Fibroblast of villous mesenchyme (primary cell): ENCODE measurements around the gene CSTF2T. TPM values are rescaled to one million over a fixed set of nuclear protein-coding genes. Genes with fewer than 3 reads are reported as not detected.
"Not testable (repeated sequence)": the region's sequence is repeated elsewhere in the genome, so short reads cannot be mapped to it uniquely, and the experiment has no call there.

ENCODE experiments used
- DNase-seq: peaks from one replicate; pipeline ENCODE4 v3.0.0-alpha.2; 2010; ENCODE audit warnings: low read depth
- H3K4me3 ChIP-seq: 2 replicates; pipeline ENCODE4 v1.5.1; 2011; ENCODE audit warnings: low read depth, mild to moderate bottlenecking, low read length
- CTCF ChIP-seq: IDR thresholded peaks from 2 replicates; pipeline ENCODE4 v1.5.1; 2012; ENCODE audit warnings: low read depth, mild to moderate bottlenecking, low read length; ENCODE audit not compliant: insufficient read depth
- total RNA-seq: library from RNA; depleted of rRNA; stranded (reverse); fragments of >200 nt; gene quantifications from 2 replicates; pipeline ENCODE4 v1.2.3, GENCODE V29; 2012

Gene CSTF2T
- total RNA-seq, 1 donor = 22.9 TPM

GRCh38 chr10:51689536-51689935, 9.9 kb downstream of the CSTF2T start:
- DNase-seq = no peak
- no peak overlapping the region for H3K4me3 ChIP-seq
- no peak for TF ChIP-seq CTCF

GRCh38 chr10:51688826-51689225, 10.6 kb downstream of the CSTF2T start:
- H3K4me3 ChIP-seq, DNase-seq: not testable (repeated sequence)

GRCh38 chr10:51687296-51687695, 12.1 kb downstream of the CSTF2T start:
- DNase-seq = no peak
- TF ChIP-seq CTCF = no peak
- H3K4me3 ChIP-seq = no peak overlapping the region

GRCh38 chr10:51685768-51686167, 13.6 kb downstream of the CSTF2T start:
- DNase-seq = no peak
- no peak for TF ChIP-seq CTCF
- no peak overlapping the region for H3K4me3 ChIP-seq

DNA sequence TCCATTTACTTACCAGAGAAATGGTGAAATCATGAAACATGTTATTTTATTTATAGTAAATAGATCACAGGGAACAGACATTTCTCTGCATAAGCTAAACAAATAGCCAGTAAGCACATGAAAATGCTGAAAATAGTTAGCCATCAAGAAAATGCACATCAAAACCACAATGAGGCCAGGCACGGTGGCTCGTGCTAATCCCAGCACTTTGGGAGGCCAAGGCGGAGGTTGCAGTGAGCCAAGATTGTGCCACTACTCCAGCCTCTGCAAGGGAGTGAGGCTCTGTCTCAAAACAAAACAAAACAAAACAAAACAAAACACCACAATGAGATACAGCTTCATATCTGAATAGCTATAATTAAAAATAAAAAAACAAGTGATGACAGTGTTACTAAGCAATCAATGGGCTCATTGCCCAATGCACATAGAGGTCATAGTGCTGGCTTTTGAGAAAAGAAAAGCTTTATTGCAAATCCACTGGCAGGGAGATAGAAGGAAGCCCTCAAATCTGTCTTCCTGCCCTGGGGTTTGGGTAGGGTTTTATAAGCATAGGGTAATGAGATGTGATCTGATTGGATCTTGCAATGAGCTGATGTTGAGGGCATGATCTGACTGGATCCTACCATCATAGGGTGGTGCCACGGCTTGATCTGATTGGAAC, 16.2 kb downstream of the CSTF2T start:
- DNase-seq = peak; percentile 78
- TF ChIP-seq CTCF = no peak

GRCh38 chr10:51679841-51680240, 19.6 kb downstream of the CSTF2T start:
- no peak for DNase-seq
- no peak for TF ChIP-seq CTCF
- H3K4me3 ChIP-seq = no peak overlapping the region

More for the DNA sequence above, 16.2 kb downstream of the CSTF2T start:
- H3K4me3 ChIP-seq = no peak overlapping the region

- TF ChIP-seq CTCF = no peak
- DNase-seq = peak; percentile 6
- H3K4me3 ChIP-seq = no peak overlapping the region
Observed at GRCh38 chr10:51675088-51675487, 24.3 kb downstream of the CSTF2T start.
